ENCODE measurements around the gene ADAM15. TPM values are rescaled to one million over a fixed set of nuclear protein-coding genes. Genes with fewer than 3 reads are reported as not detected.

ADAM15 gene
- polyA plus RNA-seq, 1 of the 3 experiments (the other 2 are of a cell fraction): 60.1 TPM

GRCh38 chr1:155086856-155087535 lies 35.9 kb downstream of the ADAM15 start:
- no peaks in the 10 kb centered on the region for H3K27me3 ChIP-seq (ENCODE audit: insufficient read depth)
- no peaks in the 10 kb centered on the region for H3K9me3 ChIP-seq
- H3K4me1 ChIP-seq (ENCODE audit: control insufficient read depth in 1 of 2, insufficient read depth in 2 of 2, low read depth in 1 of 2, low read length in 1 of 2): peaks cover 5 to 31% of the 10 kb centered on the region in 2 experiments; a peak in 3 of 4 replicates
- no peak for DNase-seq
- no peaks in the 10 kb centered on the region for H3K79me2 ChIP-seq (ENCODE audit: insufficient read depth)
- no peak overlapping the region for H3K4me3 ChIP-seq (ENCODE audit: low read depth in 2 of 2, low read length in 1 of 2)
- ChIA-PET POLR2A (no interaction called here), CTCF (interaction anchor here (0.7 to 5.3 kb wide), 25 partner anchors 9 to 607 kb away, joined by 3 to 156 read pairs (median 7); partner anchors contain the start of genes ADAM15, EFNA4, KRTCAP2 and PBXIP1)
- no peak overlapping the region for H3K4me2 ChIP-seq
- WGBS (ENCODE audit: low lambda C conversion rate): 66% methylated on average over 6 of the region's 8 CpGs
- TF ChIP-seq USF1 (IDR thresholded peaks at IDR 0.05; ENCODE audit: borderline replicate concordance, low read depth) (no peak), EP300 (IDR thresholded peaks at IDR 0.05; ENCODE audit: borderline replicate concordance in 1 of 2, low read depth in 1 of 2, low read length in 1 of 2) (no peak)
- H4K20me1 ChIP-seq (ENCODE audit: insufficient read depth): no peaks in the 10 kb centered on the region
- no peak overlapping the region for H3K9ac ChIP-seq
- no peak overlapping the region for H3K27ac ChIP-seq (ENCODE audit: low read depth in 2 of 2, low read length in 1 of 2)
- H2AFZ ChIP-seq (ENCODE audit: low read depth): no peak overlapping the region
- H3K36me3 ChIP-seq (replicated peaks in 1 of 2; ENCODE audit: control insufficient read depth in 1 of 2, insufficient read depth in 2 of 2, low read length in 1 of 2): no peaks in the 10 kb centered on the region
- H3K9me2 ChIP-seq: no peaks in the 10 kb centered on the region
- H3F3A ChIP-seq (replicated peaks; ENCODE audit: insufficient read depth): no peaks in the 10 kb centered on the region

DNA sequence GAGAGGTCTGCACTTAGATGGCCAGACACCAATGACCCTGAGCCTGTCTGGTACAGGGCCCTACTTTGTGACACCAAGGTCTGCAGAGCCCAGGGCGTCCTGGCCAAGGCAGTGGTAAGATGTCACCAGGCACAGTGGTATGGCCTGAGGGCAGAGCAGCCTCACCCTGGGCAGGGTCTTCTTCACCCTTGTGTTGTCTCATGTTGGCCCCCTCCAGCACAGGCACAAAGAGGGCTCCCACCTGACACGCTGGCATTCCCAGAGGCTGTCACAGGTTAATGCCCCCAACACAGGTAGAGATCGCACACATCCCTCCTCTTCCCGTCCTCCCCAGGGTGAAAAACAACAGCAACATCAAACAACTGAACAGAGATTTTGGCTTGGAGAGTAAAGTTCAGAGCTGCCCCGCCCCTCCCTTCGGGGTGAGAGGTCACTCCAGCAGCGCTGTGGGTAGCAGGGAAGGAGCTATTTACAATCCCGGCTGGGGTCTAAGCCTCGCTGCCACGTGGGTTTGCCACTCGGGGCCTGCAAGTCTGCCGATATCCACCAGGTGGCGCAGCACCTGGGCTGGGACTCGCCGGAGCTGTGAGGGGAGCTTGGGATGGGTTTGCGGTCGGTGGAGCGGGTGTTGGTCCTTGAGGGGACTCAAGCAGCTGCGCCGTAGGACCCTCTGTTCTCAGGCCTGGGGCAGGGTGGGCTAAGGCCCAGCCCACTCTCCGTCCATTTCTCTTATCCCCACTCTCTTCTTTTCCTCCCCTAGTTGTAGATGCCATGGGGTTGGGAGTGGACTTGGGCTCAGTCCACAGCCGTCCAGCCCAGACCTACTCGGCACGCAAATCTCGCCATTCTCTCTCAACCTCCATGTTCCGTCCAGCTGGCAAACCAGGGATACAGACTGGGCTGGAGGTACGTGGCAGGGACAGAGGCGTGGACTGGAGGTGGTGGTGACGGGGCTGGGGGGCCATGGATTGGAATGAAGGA lies 40.2 kb downstream of the ADAM15 start:
- H3K27me3 ChIP-seq (ENCODE audit: insufficient read depth): no peaks in the 10 kb centered on the region
- no peaks in the 10 kb centered on the region for H3K9me2 ChIP-seq
- no peaks in the 10 kb centered on the region for H3K9me3 ChIP-seq
- peak overlapping the region; percentile 60 for H2AFZ ChIP-seq (ENCODE audit: low read depth)
- H3K4me3 ChIP-seq (ENCODE audit: low read depth in 2 of 2, low read length in 1 of 2): peak overlapping the region in 1 of 2 experiments; percentile 23; a peak in 1 of 4 replicates
- no peak overlapping the region for H3K9ac ChIP-seq
- TF ChIP-seq GATA2 (CRISPR knock-in tag; IDR thresholded peaks at IDR 0.05): no peak
- TF ChIP-seq FOXM1 (IDR thresholded peaks at IDR 0.05; ENCODE audit: low read depth): no peak
- TF ChIP-seq, protein P1, sequence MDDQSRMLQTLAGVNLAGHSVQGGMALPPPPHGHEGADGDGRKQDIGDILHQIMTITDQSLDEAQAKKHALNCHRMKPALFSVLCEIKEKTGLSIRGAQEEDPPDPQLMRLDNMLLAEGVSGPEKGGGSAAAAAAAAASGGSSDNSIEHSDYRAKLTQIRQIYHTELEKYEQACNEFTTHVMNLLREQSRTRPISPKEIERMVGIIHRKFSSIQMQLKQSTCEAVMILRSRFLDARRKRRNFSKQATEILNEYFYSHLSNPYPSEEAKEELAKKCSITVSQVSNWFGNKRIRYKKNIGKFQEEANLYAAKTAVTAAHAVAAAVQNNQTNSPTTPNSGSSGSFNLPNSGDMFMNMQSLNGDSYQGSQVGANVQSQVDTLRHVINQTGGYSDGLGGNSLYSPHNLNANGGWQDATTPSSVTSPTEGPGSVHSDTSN (IDR thresholded peaks at IDR 0.05): no peak
- peak; percentile 96 for TF ChIP-seq MXI1 (IDR thresholded peaks at IDR 0.05; ENCODE audit: low read depth, low read length)
- TF ChIP-seq, protein P2, sequence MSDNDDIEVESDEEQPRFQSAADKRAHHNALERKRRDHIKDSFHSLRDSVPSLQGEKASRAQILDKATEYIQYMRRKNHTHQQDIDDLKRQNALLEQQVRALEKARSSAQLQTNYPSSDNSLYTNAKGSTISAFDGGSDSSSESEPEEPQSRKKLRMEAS (IDR thresholded peaks at IDR 0.05; ENCODE audit: low read depth): peak; percentile 84
- peak; percentile 91 for TF ChIP-seq CTCF (IDR thresholded peaks at IDR 0.05)
- TF ChIP-seq SMC3 (IDR thresholded peaks at IDR 0.05; ENCODE audit: low read depth, low read length): peak; percentile 96
- TF ChIP-seq USF1 (IDR thresholded peaks at IDR 0.05; ENCODE audit: borderline replicate concordance, low read depth): 0 out of 2 replicates have a peak, but pooled peaks have one; percentile 41
- TF ChIP-seq RAD21 (IDR thresholded peaks at IDR 0.05; ENCODE audit: low read length): peak; percentile 78
- H3K36me3 ChIP-seq (replicated peaks in 1 of 2; ENCODE audit: control insufficient read depth in 1 of 2, insufficient read depth in 2 of 2, low read length in 1 of 2): no peaks in the 10 kb centered on the region
- no peaks in the 10 kb centered on the region for H4K20me1 ChIP-seq (ENCODE audit: insufficient read depth)
- CTCF ChIA-PET: interaction anchor here (0.7 to 13.1 kb wide), 56 partner anchors 8 to 975 kb away, joined by 3 to 496 read pairs (median 6); partner anchors contain the start of genes ADAM15, DCST1, DCST2 and DPM3
- peak; percentile 88 for DNase-seq
- H3K4me1 ChIP-seq (ENCODE audit: control insufficient read depth in 1 of 2, insufficient read depth in 2 of 2, low read depth in 1 of 2, low read length in 1 of 2): peaks cover 0 to 28% of the 10 kb centered on the region in 2 experiments; a peak in 1 of 4 replicates
- no peaks in the 10 kb centered on the region for H3K79me2 ChIP-seq (ENCODE audit: insufficient read depth)
- H3K4me2 ChIP-seq: no peak overlapping the region
- POLR2A ChIA-PET: interaction anchor here (0.7 to 1.6 kb wide), 7 partner anchors 21 to 153 kb away, joined by 3 to 8 read pairs (median 4); partner anchors contain the start of gene KRTCAP2
- no peak overlapping the region for H3K27ac ChIP-seq (ENCODE audit: low read depth in 2 of 2, low read length in 1 of 2)
- 29% methylated on average over 26 of the region's 29 CpGs for WGBS (ENCODE audit: low lambda C conversion rate)
- peaks cover 18% of the 10 kb centered on the region for H3F3A ChIP-seq (replicated peaks; ENCODE audit: insufficient read depth)

Data from SK-N-SH (cell line).